H1 (cell line): Measurements from ENCODE around the gene PTTG2.

Experiments
- PHF8 ChIP-seq: fragments of 200-600 bp; sonication (generic); conservative IDR thresholded peaks from 2 replicates; pipeline ENCODE4 v1.7.1; 2012; ENCODE audit warnings: low read depth, mild to moderate bottlenecking, inconsistent platforms, low read length, moderate library complexity
- SP1 ChIP-seq: IDR thresholded peaks from 2 replicates; pipeline ENCODE4 v1.6.1; 2011; ENCODE audit warnings: low read depth, low read length
- TBP ChIP-seq: IDR thresholded peaks from 2 replicates; pipeline ENCODE4 v1.6.1; 2011; ENCODE audit warnings: low read depth, low read length, improper control_type of control experiment

- TF ChIP-seq PHF8 (no peak), SP1 (no peak), TBP (no peak)
Observed at GRCh38 chr4:37973441-37973840, 13.2 kb downstream of the PTTG2 start.
